Germinal center (tissue), 1 donor: ENCODE results near the gene NXPH1.
"Not testable (repeated sequence)": the region's sequence is repeated elsewhere in the genome, so short reads cannot be mapped to it uniquely, and the experiment has no call there.

Source experiments
- DNase-seq: peaks from one replicate; pipeline ENCODE4 v3.0.0; 2012; ENCODE audit warnings: mixed read lengths, low spot score

The NXPH1 gene

DNA sequence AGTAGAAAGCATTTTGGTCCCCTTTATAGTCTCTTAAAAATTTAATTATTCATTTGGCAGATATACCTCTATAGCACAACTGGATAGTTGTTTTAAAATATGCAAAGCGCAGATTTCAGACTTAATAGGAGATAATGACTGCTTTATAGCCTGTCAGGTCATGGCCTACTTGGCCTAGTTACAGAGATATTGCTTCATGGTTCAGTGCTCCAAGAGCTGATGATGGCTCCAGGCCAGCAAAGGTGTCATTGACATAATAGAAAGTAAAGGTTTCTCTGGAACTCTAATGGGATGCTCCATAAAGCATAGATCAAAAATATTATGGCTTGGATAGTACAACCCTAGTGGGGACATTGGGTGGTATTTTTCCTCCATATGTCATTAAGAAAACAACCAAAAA is 285.7 kb downstream of the NXPH1 start:
- no peak for DNase-seq

DNA sequence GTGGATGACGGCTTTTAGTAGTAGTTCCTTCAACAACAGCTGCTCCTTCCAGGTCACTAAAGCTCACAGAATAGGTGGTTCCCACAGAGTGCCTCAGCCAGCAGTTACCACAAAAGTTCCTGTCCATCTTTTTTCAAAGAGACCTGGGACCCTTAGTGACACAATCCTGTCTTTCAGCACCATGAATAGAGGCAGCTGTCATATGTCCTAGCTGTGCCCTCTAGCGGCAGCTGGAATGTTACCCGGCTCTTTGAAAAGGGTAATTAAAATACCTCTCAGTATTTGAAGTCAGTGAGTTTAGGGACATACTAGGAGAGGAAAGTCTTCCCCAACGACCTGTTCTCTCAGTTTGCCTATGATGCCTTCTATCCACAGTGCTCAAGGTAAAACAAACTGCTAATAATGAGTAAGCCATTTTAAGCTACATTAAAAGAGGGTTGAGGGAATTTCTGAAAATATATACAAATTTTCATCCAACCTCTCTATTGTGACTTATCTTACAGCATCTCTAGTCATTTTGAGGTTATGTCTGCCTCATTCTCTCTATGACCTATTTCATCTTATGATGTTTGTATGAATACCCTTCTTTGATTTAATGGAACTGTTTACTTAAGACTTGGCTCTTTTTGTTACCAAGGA is 290.8 kb downstream of the NXPH1 start:
- peak; percentile 11 for DNase-seq

DNA sequence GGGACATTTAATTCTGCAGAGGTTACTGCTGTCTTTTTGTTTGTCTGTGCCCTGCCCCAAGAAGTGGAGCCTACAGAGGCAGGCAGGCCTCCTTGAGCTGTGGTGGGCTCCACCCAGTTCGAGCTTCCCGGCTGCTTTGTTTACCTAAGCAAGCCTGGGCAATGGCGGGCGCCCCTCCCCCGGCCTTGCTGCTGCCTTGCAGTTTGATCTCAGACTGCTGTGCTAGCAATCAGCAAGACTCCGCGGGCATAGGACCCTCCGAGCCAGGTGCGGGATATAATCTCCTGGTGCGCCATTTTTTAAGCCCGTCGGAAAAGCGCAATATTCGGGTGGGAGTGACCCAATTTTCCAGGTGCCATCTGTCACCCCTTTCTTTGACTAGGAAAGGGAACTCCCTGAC is 298.3 kb downstream of the NXPH1 start:
- not testable (repeated sequence) for DNase-seq

- no peak for DNase-seq
These were observed 306.4 kb downstream of the NXPH1 start for GRCh38 chr7:8739837-8740236.

- DNase-seq: no peak
These were observed 309.4 kb downstream of the NXPH1 start for GRCh38 chr7:8742837-8743236.

- no peak for DNase-seq
These were observed 313.9 kb downstream of the NXPH1 start for GRCh38 chr7:8747338-8747737.

DNA sequence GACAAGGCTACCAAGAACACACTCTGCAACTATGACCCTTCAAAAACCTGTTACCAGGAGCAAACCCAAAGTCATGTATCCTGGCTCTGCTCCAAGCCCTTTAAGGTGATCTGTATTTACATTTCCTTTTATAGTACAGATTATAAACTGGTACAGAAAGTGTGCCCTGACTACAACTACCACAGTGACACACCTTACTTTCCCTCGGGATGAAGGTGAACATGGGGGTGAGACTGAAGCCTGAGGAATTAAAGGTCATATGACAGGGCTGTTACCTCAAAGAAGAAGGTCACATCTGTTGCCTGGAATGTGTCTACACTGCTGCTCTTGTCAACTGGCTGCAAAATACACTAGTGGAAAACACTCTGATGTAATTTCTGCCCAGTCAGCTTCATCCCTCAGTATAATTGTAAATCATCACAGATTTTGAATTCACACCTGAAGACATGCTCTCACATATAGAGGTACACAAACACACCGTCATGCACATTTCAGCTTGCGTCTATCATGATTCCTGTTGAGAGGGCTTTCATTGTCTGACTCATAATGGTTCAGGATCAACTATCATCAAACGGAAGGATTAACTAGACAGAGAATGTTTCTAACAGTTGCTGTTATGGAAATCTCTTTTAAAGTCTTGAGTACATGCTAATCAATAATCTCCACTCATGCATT is 318.3 kb downstream of the NXPH1 start:
- no peak for DNase-seq

GRCh38 chr7:8753355-8753754 is 319.9 kb downstream of the NXPH1 start:
- no peak for DNase-seq

DNA sequence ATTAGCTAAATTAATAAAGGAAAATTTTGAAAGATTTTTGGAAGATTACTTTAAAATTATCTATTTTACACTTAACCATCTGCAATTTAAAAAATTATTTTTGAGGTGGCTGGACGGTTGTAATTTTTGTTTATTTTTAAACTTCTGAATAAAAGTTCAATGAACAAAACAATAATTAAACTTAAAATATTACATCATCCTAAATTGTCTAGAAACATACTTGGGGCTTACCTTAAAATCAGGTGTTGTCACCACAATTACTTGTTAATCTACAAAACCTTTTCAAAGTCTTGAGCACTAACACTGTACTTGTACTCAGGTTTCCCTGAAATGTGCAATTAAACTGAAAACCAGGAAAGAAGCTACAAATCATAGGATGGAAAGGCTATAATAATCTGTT is 328.3 kb downstream of the NXPH1 start:
- no peak for DNase-seq

GRCh38 chr7:8762803-8763202 is 329.4 kb downstream of the NXPH1 start:
- no peak for DNase-seq

DNA sequence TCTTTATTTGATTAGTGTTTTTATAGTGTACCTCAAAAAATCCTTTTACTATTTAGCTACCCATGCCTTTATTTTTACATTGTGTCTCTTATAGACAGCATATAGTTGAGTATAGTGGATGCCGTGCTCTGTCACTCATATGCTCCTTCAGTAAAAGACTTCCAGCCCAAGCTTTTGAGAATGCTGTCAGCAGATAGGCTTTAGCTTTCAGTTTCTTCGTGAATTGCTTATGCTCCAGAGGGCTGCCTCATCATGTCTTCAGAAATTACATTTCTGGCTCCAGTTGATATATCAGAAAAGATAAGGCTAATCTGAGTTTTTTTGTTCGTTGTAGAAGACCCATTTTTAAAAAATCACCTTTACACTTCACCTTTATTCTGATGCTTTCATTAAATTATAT is 332.0 kb downstream of the NXPH1 start:
- no peak for DNase-seq

GRCh38 chr7:8773518-8773917 is 340.1 kb downstream of the NXPH1 start:
- no peak for DNase-seq

- no peak for DNase-seq
These were observed 345.1 kb downstream of the NXPH1 start for GRCh38 chr7:8778459-8778858.

GRCh38 chr7:8781166-8781565 is 347.8 kb downstream of the NXPH1 start:
- DNase-seq: no peak

GRCh38 chr7:8783229-8783628 is 349.8 kb downstream of the NXPH1 start:
- DNase-seq: no peak

DNA sequence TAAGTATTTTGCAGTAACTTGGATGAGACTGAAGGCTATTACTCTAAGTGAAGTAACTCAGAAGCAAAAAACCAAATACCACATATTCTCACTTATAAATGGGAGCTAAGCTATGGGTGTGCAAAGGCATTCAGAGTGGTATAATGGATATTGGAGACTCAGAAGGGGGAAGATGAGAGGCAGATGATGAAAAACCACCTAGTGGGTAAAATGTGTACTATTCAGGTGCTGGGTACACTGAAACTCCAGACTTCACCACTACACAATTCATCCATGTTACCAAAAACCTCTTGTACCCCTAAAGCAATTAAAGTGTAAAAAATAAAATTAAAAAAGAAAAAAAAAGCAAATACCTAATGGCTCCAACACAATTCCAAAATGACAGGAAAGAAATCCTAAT is 351.7 kb downstream of the NXPH1 start:
- no peak for DNase-seq

GRCh38 chr7:8800986-8801385 is 367.6 kb downstream of the NXPH1 start:
- DNase-seq: no peak
